ENCODE data around the gene ATG101.
A peak's percentile ranks its signal among the peaks of the same experiment; 100 is the strongest.
"Not testable (repeated sequence)": the region's sequence is repeated elsewhere in the genome, so short reads cannot be mapped to it uniquely, and the experiment has no call there.

The ATG101 gene

DNA sequence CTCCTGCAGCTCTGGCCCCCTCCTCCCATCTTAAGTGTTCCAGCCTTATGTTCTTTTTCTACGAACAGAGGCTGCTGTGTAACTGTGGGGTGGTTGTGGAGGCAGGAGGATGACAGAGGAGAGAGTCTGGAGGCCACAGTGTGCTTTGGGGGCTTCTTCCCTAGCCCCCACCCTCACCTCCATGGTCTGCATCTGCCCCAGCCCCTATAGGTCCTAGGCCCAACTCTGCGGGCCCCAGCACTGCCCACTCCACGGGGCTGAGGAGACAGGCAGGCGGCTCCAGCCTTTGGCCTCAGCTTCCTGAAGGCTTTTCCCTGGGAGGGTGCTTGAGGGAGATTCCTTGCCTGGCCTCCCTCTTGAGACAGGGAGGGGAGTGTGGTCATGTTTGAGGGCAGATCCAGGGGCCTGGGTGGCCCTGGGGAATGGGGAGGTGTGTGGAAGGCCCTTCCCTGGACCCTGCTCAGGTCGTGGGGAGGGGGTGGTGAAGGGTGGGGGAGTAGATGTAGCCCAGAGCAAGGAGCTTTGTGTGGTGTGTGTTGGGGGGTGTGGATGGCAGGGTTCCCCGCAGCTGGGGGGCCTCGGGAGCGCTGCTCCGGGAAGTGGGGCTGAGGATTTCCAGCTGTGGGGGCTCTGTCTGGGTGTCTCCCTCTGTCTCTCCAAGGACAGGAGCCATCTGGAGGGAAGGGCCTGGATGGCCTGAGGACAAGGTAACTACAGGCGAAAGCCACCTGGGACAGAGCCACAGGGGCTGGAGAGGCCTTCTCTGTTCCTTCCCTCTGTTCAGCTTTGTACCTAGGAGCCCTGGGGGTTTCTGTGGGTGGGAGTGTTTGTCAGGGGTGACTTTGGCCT lies 10.8 kb downstream of the ATG101 start:
- DNase-seq: no peak

DNA sequence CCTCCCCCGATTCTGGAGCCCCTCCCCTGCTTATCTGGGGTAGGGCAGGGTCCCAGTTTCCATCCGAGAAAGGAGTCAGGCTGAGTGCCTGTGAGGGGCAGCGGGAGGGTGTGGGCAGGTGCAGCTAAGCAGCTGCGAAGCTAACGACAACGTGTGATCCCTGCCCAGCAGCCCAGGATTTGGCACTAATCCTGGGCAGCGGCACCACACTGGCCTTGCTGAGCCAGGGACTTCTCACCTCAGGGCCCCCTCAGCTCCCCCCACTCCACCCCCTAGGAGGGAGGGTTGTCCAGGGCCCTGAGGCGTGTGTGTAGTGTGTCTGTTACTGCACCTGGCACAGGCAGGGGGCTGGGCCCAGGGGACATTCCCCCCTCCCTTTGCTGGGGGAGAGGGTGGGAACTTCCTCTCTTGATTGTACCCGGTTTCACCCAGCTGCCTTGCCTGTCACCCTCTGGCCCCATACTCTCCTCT lies 11.5 kb downstream of the ATG101 start:
- DNase-seq: peak; percentile 58

DNA sequence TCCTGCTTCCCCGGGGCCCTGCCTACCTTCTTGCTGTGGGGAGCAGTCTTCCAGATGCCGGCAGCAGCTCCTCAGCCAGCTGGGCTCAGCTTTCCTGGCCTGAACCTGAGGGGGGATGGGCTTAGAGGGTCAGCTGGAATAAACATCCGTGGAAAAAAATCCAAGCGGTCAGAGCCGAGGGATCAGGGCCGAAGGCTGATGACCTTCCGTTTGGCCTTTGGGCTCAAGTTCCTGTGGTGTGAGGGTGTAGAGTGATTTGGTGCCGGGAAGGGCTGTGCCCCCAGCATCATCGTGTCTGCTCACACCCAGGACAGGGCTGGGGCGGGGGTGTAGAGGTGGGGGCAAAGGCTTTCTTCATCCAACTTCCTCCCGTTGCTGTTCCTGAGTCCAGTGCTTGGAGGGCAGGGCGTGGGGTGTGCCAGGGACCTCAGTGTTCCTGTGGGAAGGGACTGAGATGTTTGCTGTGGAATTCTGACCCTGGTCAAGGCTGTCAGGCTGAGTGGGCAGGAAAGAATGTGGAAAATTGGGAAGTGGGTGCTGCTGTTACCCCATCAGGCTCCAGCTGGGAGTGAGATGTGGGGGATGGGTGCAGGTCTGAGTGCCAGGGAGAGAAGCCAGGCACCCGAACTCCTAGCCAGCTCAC lies 12.4 kb downstream of the ATG101 start:
- no peak for DNase-seq

DNA sequence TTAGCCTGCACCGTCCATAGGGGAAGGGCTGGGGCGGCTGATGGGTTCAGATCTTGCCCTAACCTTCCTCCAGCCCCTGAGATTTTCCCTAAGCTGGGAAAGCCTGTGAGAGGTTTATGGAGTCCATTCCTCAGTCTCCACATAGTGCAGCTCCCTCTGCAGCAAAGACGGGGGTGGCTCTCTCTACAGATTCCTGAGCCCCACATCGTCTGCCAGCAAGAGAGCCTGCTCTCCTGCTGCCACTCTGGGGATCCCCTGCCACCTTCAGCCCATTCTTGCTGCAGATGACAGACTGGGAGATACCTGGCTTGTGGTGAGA lies 12.8 kb downstream of the ATG101 start:
- DNase-seq: no peak

GRCh38 chr12:52082988-52083637 lies 13.3 kb downstream of the ATG101 start:
- DNase-seq: peak; percentile 15

DNA sequence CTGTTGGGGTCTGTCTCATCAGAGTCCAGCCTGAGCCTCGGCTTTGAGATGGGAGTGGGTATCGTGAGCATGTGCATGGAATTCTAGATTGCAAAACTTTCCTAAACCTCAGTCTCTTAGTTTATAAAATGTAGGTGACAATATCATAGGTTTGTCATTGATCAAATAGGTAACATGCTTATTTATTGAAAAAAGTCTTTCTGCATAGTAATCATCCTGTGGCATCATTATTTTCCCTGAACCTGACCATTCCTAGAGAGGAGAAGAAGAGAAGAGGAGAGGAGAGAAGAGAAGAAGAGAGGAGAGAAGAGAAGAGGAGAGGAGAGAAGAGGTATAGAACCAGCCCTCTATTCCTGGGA lies 13.8 kb downstream of the ATG101 start:
- DNase-seq: no peak

DNA sequence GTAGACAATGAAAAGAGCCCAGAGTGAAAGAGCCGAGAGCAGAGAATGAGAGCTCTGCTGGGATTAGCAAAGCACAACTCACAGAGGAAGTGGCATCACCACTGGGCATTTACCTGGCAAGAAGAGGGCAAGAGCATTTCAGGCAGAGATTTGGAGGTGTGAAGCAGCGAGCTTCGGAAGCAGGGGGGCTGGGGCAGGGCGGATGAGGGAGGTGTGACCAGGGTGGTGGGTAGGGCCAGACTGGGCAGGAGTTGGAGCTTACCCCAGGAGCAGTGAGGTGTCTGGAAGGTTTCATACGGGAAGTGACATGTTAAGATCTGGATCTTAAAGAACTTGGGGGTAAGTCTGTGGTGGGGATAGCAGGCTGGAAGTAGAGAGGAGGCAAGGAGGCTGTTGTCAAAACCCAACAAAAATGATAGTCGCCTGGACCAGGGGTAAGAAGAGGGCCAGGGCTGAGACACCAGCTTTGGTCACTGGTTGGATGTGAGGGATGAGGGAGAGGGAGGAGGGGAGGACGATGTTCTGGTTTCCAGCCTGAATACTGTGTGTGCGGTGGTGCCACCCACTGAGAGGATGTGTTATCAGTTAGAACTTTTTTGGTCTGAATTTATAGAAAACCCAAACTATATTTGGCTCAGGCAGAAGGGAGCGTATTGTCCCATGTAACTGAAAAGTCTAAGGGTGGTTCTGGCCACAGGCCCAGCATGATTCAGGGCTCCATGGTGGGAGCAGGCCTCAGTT lies 14.9 kb downstream of the ATG101 start:
- no peak for DNase-seq

DNA sequence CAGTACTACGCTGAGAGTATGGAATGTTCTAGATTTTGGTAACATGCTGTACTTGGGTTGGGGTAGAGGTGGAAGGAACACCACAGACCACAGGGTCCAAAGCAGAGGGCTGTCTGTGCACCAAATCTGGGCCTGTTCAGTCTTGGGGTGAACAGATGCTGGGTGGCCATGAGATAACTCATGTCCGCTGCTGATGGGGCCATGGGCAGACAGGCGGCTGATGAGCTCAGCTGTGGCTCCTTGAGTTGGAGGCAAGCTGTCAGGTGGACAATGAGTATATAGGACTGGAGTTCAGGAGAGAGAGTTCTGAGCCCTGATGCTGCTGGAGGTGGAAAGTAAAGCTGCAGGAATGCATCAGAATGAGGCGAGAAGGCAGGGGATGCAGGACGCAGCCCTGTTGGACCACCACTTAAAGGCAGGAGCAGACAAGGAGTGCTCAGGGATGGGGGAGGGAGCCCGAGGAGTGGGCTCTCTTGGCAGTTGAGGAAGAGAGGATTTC lies 16.0 kb downstream of the ATG101 start:
- DNase-seq: no peak

DNA sequence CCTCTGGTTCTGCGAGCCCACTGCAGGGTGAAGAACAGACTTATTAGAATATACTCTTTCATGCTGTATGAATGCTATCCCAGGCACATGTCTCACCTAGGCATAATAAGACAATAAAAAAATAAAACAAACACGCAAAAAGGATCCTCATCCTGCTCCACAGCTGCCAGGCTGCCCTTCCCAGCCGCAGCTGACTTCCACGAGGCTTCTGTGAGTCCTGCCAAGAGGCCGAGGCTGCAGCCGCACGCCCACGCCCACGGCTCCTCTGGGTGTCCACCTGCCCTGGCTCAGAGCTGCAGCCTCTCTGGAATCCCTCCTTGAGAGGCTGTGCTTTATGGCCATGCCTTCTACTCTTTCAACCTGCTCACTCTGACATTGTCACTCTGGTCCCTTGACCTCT lies 16.6 kb downstream of the ATG101 start:
- no peak for DNase-seq

GRCh38 chr12:52086944-52087835 lies 17.4 kb downstream of the ATG101 start:
- no peak for DNase-seq

DNA sequence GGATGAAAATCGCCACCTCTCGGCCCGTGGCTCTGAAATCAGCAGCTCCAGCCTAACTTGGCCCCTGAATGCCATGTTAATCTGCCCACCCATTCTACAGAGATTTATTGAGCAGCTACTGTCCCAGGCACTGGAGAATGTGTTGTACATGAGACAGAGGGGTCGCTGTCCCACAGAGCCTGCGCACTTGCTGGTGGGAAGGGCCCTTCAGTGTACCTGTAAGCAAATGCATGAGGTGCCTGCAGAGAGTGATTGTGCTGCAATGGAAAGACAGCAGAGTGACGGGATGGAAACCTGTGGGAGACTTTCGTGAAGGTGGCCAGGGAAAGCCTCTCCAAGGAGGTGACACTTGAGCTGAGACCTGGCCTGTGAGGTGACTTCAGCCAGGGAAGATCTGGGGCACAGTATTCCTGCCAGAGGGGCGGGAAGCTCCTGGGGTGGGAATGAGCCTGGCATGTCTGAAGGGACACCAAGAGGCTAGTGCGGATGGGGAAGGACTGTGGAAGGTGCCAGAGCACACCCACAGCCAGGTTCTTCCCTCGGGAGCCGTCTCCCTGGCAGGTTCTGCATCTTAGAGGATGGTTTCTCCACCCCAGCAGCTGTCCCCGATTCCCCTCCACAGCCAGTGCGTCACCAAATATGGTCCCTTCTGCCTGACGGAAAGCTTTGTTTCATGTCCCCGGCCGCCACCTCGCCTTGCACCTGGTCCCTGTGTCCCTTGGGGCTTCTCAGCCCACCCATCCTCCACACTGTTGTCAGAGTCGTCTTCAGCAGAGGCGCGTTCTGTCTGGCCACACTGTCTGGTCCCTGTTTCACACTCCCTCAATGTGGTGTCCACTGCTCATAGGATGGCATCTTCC lies 18.4 kb downstream of the ATG101 start:
- no peak for DNase-seq

- DNase-seq: no peak
Measured at GRCh38 chr12:52089491-52089890, 19.7 kb downstream of the ATG101 start.

- no peak for DNase-seq
Measured at GRCh38 chr12:52090291-52090690, 20.5 kb downstream of the ATG101 start.

DNA sequence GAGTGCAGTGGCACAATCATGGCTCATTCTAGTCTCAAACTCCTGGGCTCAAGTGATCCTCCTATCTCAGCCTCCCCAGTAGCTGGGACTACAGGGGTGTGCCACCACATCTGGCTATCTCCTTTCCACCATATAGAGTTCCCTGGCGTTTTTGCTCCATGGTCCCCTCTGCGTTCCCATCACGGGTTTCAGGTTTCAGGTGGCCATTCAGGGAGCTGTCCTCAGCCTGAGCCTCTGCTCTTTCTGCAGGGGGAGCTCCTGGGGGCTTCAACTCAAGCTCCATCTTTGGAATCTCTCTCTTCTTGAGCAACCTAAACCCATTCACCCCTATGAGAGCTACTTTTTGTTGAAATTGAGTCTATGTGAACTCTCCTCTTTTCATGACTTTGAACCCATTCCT lies 21.3 kb downstream of the ATG101 start:
- DNase-seq: no peak

- peak; percentile 41 for DNase-seq
Measured at GRCh38 chr12:52091869-52092268, 22.1 kb downstream of the ATG101 start.

- no peak for DNase-seq
Measured at GRCh38 chr12:52093346-52093745, 23.6 kb downstream of the ATG101 start.

DNA sequence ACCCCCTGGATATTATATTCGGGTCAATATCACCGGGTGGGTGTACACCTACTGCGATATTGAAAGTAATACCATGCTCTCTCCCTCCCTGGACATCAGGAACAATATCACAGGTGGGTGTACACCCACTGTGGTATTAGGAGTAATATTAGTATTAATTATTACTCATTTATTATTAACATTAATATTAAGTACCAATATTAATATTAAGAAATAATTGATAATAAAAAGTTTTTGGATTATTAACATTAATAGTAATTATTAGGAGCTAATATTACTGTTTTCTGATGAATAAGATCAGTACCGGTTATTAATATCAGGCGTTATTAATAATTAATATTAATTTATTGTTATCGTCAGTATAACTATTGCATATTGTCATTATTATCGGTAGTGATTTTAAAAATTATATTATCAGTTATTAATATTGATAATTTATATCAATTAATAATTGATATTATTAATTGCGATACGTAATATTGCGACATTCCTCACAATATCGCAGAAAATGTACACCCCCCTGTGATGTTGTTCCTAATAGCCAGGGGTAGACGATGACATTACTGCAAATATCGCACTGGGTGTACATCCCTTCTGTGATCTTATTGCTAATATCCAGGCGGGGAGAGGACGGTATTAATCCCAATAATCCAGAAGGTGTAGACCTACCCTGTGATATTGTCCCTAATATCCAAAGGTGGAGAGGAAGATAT lies 26.7 kb downstream of the ATG101 start:
- DNase-seq: no peak

DNA sequence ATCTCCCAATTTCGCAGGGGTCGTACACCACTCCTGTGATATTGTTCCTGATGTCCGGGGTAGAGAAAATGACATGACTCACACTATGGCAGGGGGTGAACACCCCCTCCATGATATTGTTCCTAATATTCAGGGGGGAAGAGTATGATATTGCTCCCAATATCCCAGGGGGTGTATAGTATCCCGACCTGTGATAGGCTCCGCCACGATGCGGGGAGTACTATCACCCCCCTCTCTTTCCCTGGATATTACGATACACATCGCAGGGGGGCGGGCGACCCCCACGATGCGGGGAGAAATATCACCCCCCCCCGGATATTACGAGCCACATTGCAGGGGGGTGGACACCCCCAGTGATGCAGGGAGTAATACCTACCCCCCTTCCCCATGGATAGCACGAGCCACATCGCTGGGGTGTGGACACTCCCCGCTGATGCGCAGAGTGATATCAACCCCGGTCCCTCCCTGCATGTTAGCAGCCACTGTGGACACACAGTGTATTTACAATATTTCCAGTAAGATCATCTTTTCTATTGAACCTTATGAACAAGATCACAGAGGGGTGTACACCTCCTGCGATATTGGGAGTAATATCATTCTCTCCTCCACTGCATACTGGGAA lies 27.4 kb downstream of the ATG101 start:
- no peak for DNase-seq

DNA sequence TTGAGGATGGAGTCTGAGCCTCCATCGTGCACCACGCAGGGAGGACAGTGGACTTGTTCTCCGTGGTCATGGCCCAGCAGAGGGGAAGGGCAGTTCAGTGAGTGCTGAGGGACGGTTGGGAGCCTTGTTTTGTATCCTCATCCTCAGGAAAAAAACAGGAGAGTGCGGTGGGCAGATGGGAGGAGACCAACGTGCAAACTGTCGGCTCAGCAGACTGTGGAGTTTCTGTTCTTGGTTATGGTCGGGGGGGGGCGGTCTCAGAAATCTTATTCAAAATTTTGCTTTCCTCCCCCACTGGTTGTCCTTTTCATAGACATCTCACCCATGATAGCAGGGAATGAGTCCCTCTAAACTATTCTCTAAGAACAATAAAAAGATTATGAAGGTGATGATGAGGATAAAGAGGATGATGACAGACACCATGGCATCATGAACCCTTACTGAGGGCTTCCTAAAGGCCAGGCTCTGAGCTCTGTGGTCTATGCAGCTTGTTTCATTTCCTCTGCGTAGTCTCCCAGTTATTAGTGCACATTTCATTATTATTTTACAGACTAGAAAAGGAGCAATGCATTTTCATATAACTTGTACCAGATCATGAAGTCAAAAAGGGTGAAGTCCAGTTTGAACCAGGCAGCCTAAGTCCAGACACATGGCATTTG lies 34.8 kb downstream of the ATG101 start:
- DNase-seq: not testable (repeated sequence)

Data from NCI-H1105 treated with DMSO at 0.1 percent for 48 hours (cell line).